Thoracic aorta (tissue), 2 donors: ENCODE measurements around the gene CAT. TPM values are rescaled to one million over a fixed set of nuclear protein-coding genes. Genes with fewer than 3 reads are reported as not detected.

Experiments
- ATAC-seq: fragments of 150-250 bp; one replicate; pipeline ENCODE4 v1.8.0; 2017; ENCODE audit warnings: low read depth; ENCODE audit not compliant: insufficient number of reproducible peaks, low FRiP score
- DNase-seq: peaks from one replicate; pipeline ENCODE4 v3.0.0-alpha.2; 2020; ENCODE audit warnings: low spot score
- H3K27ac ChIP-seq, 2 donors: fragments of 200-600 bp; sonication (generic); 1 replicate in 1 of 2; 2 replicates in 1 of 2; pipeline ENCODE4 v1.5.1; 2016; ENCODE audit warnings: mild to moderate bottlenecking in 2 of 2, moderate library complexity in 2 of 2
- H3K27me3 ChIP-seq: fragments of 200-600 bp; sonication (generic); replicated peaks from 2 replicates; pipeline ENCODE4 v1.6.0; 2016; ENCODE audit warnings: mild to moderate bottlenecking; ENCODE audit not compliant: insufficient read depth
- H3K36me3 ChIP-seq: fragments of 200-600 bp; sonication (generic); one replicate; pipeline ENCODE4 v1.5.1; 2016
- H3K4me1 ChIP-seq, 2 donors: fragments of 200-600 bp; sonication (generic); 1 replicate in 1 of 2; 2 replicates in 1 of 2; pipeline versions ENCODE4 v1.5.1 to v1.6.0; 2016; ENCODE audit warnings: low read depth in 2 of 2, mild to moderate bottlenecking in 1 of 2; ENCODE audit not compliant: control insufficient read depth in 1 of 2
- H3K4me3 ChIP-seq: fragments of 200-600 bp; sonication (generic); 2 replicates; pipeline ENCODE4 v1.5.1; 2016; ENCODE audit warnings: mild to moderate bottlenecking
- H3K9me3 ChIP-seq: fragments of 200-600 bp; sonication (generic); 2 replicates; pipeline ENCODE4 v1.5.1; 2016
- total RNA-seq, 2 donors: library from RNA; depleted of rRNA; stranded (reverse); fragments of >200 nt; gene quantifications; one replicate each; pipeline versions ENCODE4 v1.1.0 to v1.2.3, GENCODE V29; 2016
- TF ChIP-seq, protein P1 (sequence below): fragments of 200-600 bp; sonication (generic); IDR thresholded peaks from one replicate; pipeline ENCODE4 v1.5.1; 2019; ENCODE audit warnings: antibody characterized with exemption

The CAT gene
- total RNA-seq, 2 donors from 2014 or later: 54.7 to 65.3 TPM

DNA sequence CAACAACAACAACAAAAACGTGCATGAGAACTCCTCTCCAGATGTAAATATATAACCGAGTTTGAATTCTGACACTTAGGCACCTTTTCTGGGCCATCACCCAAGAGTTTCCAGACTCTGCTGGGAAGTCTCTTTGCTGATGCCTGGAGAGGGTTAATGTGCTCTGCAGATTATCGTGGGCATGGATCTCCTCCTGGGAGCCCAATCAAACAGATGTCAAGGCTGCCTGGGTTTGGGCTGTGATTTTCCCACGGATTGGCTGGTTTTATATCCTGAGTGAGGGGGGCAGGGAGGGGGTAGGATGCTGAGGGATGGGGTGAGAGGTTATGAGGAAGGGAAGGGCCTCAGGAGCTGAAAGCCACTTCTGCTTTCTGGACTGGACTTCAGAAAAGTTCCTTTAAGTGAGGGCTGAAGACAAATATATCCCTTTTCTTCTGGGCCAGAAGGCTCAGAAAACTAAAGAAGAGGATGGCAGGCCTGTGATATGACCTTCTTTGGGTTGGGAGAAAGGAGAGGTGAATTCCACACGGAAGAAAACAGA is 70.7 kb downstream of the CAT start:
- H3K36me3 ChIP-seq: no peaks in the 10 kb centered on the region
- no peak overlapping the region for H3K4me3 ChIP-seq
- DNase-seq: no peak
- H3K27ac ChIP-seq: no peak overlapping the region
- H3K4me1 ChIP-seq: no peaks in the 10 kb centered on the region
- no peaks in the 10 kb centered on the region for H3K27me3 ChIP-seq
- ATAC-seq: no peak
- no peaks in the 10 kb centered on the region for H3K9me3 ChIP-seq
- TF ChIP-seq, protein P1, sequence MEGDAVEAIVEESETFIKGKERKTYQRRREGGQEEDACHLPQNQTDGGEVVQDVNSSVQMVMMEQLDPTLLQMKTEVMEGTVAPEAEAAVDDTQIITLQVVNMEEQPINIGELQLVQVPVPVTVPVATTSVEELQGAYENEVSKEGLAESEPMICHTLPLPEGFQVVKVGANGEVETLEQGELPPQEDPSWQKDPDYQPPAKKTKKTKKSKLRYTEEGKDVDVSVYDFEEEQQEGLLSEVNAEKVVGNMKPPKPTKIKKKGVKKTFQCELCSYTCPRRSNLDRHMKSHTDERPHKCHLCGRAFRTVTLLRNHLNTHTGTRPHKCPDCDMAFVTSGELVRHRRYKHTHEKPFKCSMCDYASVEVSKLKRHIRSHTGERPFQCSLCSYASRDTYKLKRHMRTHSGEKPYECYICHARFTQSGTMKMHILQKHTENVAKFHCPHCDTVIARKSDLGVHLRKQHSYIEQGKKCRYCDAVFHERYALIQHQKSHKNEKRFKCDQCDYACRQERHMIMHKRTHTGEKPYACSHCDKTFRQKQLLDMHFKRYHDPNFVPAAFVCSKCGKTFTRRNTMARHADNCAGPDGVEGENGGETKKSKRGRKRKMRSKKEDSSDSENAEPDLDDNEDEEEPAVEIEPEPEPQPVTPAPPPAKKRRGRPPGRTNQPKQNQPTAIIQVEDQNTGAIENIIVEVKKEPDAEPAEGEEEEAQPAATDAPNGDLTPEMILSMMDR: no peak

DNA sequence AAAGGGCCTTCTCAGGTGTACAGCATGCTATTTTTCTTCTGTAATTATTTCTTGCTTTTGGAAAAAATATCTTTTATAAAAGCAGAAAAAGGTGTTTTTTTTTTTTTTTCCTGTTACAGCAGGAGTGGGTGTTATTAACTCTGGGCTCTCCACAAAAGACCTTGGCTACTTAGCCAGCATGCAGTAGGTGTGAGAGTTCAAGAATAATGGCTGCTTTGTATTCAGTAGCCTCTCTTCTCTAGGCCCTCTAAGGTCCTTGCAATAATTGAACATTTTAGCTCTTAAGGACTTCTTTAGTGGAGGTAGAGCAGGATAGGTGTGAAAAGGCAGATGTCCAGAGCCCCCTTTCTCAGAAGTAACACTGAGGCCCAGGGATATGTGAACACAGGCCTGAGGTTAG is 71.5 kb downstream of the CAT start:
- ATAC-seq (no peak), DNase-seq (no peak)
- no peaks in the 10 kb centered on the region for H3K9me3 ChIP-seq
- TF ChIP-seq, protein P1: no peak
- no peak overlapping the region for H3K27ac ChIP-seq
- H3K4me1 ChIP-seq: no peaks in the 10 kb centered on the region
- H3K36me3 ChIP-seq: no peaks in the 10 kb centered on the region
- H3K4me3 ChIP-seq: no peak overlapping the region
- no peaks in the 10 kb centered on the region for H3K27me3 ChIP-seq

DNA sequence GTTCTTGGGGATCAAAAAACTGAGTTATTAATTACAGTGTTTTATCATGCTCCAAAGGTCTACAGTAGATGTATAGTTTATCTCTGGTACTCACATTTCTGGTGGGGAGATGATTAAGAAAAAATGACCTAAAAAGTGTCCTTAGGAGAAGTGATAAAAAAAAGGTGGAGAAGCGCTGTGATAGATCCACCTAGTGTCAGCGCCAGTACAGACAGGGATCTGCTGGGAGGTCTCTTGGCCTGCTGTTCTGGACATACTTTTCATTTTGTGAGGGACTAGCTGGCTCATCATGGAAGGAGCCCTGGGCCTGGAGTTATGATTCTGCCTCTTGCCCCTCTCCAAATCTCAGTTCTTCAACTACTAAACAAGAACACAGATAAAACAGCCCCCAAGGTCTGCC is 71.9 kb downstream of the CAT start:
- ATAC-seq: no peak
- H3K4me1 ChIP-seq: no peaks in the 10 kb centered on the region
- no peaks in the 10 kb centered on the region for H3K27me3 ChIP-seq
- H3K27ac ChIP-seq: no peak overlapping the region
- no peak for DNase-seq
- TF ChIP-seq, protein P1: no peak
- H3K9me3 ChIP-seq: no peaks in the 10 kb centered on the region
- H3K36me3 ChIP-seq: no peaks in the 10 kb centered on the region
- H3K4me3 ChIP-seq: no peak overlapping the region

DNA sequence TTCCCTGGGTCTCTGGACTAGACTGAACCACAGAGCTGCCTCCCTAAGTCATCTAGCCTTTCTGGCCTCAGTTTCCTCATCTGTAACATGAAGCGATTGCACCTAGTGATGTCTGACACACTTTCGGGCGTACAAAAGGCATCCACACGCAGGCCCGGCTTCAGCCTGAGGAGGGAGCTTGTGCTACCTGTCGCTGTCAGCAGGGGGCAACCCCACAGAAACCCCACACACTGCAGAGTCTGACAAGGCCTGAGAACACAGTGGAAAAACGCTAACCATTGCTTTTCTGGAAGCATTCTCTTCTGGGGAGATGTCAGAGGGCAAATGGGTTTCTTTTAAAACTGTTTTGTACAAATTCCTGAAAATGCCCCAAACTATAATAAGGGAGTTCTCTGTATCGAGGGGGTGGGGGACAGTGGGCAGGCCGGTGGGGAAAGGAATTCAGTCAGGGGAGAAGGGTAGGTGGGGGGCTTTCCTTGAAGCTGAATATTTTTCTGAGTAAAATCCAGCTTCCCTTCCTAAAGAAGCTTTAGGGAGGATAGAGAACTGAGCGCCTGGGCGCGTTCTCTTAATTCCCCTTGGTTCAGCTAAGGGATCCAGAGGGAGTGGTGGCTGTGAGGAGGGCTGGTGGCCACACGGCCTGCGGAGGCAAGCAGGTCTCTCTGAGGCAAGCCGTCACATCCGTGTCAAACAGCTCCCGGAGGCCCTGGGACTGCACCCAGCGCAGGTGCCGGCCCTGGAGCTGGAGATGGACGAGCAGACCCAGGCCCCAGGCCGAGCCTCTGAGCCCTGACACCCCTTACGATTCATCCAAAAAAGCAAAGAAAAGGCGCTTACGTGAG is 74.3 kb downstream of the CAT start:
- Histone ChIP-seq H3K27ac (no peak overlapping the region), H3K36me3 (no peaks in the 10 kb centered on the region), H3K9me3 (no peaks in the 10 kb centered on the region), H3K4me3 (no peak overlapping the region), H3K4me1 (no peaks in the 10 kb centered on the region), H3K27me3 (no peaks in the 10 kb centered on the region)
- ATAC-seq (no peak), DNase-seq (no peak)
- TF ChIP-seq, protein P1: peak; percentile 37

DNA sequence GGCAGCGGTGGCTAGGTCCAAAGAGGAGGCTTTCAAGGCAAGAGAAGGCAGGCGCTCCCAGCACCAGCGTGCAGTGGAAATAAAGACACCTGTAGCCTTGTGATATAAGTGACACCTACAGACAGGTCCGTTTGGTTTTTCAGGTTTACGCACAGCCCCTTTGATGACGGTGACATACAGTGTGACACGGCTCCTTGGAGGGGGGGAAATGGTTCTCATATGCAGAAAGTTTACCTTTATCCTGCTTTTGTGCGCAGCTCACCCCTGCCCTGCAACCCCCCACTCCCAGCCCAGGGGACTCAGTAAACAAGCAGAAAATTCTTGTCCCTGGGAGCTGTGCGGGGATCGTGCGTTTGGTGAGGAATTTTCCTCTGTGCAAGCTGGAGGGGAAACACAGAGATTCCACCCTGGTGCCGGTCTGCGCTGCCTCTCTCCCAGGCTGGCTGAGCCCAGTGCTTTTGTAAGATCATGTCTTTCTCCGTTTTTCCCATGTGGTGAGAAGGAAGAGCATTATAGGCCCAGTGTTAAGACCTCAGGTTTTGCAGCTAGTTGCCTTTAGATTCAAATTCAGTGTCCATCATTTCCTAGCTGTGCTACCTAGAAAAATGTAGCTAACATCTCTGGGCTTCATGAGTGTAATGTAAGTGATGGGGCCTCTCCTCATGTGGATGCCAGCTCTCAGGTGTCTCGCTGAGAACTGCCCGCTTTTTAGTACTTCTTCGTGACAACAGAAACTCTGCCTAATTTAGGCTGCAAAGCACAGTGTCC is 75.1 kb downstream of the CAT start, which contains the start of gene ELF5:
Gene ELF5 (minus strand): TSS at position 113 of the 768 bp plus-strand sequence. CDS start 8,045 bp downstream, outside the sequence.
- Histone ChIP-seq H3K9me3 (no peaks in the 10 kb centered on the region), H3K4me1 (no peaks in the 10 kb centered on the region), H3K36me3 (no peaks in the 10 kb centered on the region), H3K27ac (no peak within 1 kb of the TSS), H3K4me3 (no peak within 1 kb of the TSS), H3K27me3 (no peaks in the 10 kb centered on the region)
- no peak for ATAC-seq
- TF ChIP-seq, protein P1: no peak
- DNase-seq: no peak
